ENCODE measurements around the gene ZBTB33.

Gene ZBTB33, protein sequence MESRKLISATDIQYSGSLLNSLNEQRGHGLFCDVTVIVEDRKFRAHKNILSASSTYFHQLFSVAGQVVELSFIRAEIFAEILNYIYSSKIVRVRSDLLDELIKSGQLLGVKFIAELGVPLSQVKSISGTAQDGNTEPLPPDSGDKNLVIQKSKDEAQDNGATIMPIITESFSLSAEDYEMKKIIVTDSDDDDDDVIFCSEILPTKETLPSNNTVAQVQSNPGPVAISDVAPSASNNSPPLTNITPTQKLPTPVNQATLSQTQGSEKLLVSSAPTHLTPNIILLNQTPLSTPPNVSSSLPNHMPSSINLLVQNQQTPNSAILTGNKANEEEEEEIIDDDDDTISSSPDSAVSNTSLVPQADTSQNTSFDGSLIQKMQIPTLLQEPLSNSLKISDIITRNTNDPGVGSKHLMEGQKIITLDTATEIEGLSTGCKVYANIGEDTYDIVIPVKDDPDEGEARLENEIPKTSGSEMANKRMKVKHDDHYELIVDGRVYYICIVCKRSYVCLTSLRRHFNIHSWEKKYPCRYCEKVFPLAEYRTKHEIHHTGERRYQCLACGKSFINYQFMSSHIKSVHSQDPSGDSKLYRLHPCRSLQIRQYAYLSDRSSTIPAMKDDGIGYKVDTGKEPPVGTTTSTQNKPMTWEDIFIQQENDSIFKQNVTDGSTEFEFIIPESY

DNA sequence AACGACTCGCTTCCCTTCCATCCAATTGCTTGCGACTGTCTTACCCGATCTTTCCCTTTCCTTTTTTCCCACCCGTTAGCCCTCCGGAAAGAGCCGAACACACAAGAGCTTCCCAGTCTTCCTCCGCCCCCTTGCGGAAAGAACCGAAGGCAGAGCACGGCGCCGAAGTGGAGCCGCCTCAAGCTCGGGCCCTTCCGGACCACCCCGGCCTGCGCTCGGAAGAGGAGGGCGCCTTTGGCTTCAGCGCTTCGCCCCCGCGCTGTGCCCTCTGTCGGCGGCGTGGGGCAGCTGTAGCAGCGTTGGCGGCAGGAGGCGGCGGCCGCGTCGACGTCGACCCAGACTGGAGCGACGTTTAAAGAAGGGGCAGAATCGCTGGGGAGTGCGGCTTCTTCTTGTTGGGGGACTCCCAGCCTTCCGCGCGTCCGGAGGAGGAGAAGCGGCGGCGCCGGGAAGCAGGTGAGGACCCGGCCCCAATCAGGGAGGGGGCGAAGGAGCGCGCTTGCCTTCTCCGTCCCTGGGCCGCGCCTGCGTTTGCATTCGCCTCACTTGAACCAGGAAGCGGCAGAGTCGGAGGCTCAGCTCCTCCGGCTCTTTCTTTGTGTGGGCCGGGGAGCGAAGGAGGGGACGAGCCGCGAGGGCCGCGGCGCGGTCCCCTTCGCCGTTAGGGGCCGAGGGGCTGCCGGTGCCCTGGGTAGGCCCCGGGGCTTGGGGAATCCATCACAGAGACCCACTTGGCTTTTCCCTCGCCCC, at the start of gene ZBTB33:
TSS of gene ZBTB33 (plus strand) at position 291 of the 750 bp plus-strand sequence. CDS start 2,604 bp downstream, outside the sequence.
- DNase-seq, result peak; percentile 77 to 86

DNA sequence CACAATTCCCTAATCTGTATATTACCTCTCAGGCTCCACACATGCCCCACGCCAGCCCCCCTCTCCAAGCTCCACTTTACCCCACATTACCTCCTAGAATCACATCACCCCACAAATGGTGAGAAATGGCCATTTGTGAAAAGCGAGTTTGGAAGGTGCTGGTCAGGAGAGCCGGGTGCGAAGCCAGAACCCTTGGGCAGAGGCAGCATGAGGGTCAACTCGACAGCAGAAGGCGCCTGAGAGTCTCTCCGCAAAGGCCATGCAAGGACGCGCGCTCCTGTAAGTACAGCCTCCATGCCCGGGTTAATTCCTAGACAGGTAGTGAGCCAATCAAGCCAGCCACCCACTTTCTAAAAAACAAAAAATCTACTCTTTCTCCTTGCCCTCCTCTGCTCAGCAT, 49.8 kb upstream of the ZBTB33 start:
- DNase-seq, result no peak

DNA sequence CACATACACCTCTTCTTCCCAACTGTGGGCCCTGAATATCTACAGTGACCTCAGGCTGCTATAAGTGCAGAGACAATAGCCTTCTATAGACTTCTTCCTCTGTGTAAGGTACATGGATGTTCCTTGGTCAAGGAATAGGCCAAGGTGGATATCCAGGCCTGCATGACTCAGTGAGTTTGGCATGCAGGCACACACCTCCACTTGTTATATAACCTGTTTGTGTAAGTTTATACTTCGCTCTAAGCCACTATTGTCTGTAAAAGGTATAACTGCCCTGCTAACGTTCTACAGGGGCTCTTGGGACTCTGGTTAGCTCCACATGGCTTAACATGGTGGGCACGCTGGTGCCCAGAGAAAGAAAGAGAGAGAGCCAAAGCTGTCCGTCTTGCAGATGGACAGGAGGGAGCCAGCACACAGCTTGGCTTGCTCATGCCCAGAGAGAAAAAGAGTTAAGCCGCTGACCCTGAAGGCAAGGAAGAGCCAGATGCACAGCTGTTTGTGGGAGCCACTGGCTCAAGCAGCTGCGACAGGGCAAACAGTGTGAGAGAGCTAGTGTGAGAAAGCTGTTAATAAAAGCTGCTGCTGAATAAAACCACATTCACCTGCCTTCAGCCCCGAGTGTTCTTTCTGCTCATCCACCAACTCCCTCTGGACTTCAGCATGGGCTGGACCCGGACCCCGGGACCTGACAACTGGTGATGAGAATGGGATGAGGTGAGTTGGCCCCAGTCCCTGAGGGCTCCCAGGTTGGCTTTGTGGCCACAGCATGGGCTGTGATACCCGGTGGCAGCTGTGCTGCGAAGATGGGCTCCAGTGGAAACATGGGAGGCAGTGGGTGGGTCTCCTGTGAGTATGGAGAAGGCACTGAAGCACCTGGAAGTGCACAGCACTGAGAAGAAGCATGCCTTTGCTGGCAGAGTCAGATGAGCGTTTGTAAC, 44.5 kb upstream of the ZBTB33 start:
- no peak for DNase-seq

DNA sequence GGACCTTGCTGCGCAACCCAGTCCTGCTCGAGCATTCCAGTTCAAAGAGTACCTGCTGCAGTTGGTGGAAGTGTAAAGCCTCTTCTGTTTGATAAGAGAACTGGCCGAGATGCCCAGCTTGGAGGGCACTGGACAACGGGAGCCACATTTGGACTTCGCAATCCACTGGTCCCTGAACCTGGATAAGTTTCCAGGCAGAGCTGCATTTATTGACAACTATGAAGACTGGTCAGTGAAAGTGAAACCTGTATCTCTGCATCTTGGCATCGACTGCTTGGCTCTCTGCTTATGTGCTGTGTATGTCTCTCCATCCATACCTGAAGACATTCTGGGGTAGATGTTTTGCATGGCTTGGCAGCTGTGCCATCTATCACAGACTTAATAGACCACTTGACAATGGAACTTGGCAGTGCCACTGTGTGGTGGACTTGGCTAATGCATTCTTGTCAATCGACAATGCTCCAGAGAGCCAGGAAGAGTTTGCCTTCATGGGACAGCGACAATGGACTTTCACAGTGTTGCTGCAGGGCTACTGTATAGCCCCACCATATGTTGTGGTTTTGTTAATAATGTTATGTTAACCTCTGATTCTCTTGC, 43.5 kb upstream of the ZBTB33 start:
- no peak for DNase-seq

DNA sequence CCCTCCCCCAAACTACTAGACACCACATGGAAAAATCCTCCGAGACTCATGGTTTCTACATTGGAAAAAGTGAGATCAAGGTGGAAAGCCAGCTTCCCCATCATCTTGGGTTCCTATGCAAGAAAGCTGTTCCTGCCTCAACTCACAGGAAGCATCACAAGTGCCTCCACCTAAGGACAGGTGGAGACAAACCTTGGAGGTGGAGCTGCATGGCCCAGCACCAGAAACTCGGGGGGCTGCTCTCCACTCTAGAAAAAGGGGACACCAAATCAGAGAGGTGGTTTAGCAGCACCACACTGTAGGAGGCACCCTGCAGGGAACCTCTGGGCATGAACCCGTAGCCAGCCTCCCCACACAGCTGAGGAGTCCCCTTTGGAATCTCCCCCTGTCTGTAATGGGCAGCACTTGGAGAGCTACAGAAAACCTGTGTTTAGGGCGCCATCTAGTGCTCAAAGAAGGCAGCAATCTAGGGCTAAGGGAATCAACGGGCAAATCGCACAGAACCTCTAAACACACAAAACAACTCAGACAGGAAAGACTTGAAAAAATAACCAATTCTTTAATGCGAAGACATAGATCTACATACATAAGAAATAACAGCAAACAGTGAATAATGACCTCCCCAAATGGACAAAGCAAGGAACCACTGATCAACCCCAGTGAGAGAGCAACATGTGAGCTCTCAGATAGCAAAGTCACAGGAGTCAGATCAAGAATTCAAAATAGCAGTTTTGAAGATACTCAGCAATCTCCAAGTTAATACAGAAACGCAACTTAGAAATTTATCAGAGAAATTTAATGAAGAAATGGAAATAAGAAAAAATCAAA, 37.0 kb upstream of the ZBTB33 start:
- DNase-seq, result peak; percentile 54 to 67

DNA sequence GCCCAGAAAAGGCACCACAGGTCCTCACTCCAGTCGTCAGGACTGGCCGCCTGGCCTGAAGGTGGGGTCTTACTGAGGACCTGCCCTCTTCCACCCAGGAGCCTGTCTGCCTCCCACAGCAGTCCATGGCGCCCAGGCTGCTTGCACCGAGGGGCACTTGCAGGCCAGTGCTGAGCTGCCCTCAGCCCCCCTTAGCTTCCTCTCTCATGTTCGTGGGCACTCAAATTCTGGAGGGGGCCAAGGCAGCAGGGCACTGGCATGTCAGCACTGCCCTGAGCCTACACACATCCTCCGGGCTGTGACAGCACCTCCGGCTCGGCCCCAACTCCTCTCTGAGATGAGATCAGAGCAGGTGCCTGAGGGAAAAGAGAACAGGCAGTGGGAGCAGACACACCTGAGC, 27.2 kb upstream of the ZBTB33 start:
- DNase-seq, result no peak

DNA sequence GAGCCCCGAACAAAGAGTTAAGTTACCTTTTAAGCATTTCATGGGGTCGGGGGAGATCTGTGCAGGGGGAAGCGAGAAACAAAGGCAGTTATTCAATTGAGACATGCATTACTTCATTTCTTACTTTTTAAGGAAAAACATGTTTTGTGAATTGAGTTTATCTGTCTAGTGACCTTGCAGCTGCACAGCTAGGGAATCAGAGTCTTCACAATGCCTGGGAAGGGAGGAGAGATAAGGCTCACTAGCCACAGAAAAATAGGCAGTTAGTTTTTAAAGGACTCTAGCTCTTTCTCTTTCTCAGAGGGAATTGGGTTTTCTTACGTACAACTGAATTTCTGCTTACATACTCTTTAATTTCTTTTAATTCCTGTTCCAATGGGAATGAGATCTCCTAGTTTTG, 26.2 kb upstream of the ZBTB33 start:
- no peak for DNase-seq

DNA sequence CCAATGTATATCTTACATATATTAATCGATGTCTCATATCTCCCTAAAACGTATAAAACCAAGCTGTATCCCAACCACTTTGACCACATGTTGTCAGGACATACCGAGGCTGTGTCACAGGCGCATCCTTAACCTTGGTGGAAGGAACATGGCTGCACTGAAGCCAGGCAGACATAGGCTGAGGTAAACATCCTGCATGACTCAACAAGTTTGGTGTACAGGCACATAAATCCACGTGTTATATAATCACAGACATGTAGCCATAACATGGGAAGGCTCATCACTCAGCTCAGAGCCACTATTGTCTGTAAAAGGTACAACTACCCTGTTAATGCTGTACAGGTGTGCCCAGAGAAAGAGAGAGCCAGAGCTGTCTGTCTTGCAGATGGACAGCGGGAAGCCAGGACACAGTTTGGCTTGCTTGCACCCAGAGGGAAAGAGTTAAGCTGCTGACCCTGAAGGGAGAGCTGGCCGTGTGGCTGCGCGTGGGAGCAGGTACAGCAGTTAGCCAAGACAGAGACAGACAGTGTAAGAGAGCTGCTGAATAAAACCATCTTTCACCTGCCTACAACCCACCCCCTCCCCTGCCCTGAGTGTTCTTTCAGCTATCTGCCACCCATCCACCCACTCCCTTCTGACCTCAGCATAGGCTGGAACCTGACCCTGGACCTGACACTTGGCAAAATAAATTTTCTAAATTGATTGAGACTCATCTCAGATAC, 22.3 kb upstream of the ZBTB33 start:
- DNase-seq, result no peak

DNA sequence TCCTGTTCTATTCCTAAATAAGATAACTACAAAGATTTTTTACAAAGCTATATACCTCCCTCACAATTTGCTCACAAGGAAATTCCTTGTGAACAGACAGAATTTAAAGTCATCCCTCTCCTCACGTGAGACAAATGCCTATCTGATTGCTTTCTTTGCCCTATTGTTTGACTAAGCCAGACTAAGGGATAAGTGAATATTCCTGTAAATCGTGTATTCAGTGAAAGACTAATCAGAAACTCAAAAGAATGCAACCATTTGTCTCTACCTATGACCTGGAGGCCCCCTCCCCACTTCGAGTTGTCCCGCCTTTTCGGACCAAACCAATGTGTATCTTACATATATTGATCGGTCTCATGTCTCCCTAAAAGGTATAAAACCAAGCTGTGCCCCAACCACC, 15.3 kb upstream of the ZBTB33 start:
- no peak for DNase-seq

DNA sequence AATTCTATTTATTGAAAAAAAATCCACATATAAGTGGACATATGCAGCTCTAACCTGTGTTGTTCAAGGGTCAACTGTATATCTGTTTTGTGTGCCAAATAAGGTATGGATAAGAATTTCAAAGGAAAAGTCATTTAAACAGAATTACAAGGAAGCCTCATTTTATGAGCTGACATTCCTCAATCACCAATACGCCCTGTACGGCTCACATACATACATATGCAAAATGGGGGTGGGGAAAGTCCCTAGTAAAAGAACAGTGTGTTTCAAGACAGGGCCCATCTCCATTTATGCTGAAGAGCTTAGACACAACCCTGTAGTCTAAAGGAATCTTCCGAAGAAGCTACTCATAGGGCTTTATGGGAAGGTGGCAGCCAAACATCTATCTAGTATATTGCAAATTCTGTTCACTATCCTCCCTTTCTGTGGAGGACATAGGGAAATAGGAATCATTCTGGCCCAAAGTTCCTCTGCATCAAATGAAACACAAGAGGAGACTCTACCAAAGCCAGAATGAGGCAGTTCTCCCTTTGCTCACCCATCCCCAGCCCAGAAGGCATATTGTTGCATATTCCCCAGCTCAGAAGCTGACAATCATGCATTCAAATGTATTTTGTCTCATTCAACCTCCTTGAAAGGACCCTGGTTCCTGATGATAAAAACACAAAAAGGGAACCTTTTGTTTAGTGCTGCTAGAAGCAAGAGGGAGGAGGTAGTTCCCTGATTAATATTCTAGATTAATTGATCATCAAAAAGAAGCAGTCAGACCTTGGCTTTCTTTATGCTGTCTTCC, 13.7 kb upstream of the ZBTB33 start:
- DNase-seq, result no peak

DNA sequence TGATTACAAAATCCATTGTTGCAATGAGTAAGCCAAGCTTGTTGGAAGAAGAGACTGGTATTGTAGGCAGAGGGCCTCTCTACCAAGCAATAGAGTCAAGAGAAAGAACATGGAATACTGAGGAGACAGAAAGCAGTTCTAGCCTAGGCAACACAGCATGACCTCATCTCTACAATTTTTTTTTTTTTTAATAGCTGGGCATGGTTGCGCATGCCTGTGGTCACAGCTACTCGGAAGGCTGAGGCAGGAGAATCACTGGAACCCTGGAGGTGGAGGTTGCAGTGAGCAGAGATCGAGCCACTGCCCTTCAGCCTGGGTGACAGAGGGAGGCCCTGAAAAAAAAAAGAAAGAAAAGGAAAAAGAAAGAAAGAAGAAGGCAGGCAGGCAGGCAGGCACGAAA, 11.7 kb upstream of the ZBTB33 start:
- DNase-seq, result no peak

DNA sequence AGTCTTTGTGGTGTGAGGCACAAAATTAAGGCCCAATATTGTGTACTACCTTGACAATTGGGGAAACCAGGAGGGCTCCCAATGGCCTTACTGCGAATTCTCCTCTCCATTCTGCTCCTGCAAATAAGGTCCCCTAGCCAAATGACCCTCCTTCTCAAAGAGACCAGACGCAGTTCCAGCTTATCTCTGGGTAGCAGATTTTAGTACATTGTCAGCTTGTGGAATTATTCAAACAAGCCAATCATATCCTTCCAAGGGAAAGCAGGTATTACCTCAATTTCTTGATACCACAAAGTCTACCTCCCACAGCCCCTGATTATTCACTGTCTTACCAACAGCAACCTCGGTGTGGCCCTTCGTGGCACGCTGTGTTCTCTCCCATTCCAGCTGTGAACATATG, 7.8 kb upstream of the ZBTB33 start:
- no peak for DNase-seq

DNA sequence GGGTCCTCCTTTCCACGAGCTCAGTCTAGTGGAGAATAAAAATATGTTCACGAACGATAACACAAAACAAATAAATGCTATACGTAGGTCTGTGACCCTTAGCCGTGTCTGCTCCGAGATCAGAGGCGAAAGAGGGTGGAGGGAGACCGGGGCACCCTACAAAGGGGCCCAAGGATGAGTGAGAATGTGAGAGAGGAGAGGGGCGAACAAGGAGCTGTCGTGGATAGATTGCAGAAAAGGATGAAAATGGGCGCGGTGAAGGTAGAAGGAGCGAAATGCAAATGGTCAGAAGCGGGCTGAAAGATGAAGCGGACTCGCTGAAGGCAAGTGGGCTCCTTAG, 6.2 kb upstream of the ZBTB33 start:
- no peak for DNase-seq

DNA sequence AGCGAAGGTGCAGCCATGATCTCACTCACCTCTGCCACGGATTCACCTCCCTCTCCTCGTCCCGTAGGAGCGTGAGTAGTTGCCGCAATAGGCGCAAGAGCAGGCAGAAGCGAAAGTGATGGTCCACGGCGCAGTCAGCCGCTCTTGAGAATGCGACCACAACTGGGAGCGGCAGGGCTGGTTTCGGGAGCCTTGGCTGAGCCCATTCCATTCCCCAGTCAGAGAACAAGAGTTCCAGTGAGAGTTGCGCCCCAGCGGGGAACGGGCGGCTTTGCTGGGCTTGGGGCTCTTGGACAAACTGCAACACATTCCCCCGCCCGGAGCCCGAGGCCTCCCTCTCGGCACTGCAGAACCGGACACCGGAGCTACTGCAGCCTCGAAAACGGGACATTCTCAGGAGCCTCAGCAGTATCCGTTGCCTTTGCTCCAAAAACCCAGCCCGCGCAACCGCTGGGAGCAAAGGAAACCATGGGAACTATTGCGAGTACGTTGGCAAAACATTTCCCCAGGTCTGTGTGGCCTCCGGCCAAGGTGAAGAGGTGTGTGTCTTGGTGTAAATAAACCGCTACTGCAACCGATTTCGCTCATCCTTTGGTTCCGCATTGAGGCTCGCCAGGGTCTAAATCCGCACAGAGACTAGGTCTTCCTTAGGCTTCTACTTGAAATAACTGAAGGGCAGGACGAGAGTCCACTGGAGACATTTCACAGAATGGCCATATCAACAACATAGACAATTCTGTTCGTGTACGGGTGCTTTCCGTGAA, 5.7 kb upstream of the ZBTB33 start:
- peak; percentile 49 to 65 for DNase-seq

DNA sequence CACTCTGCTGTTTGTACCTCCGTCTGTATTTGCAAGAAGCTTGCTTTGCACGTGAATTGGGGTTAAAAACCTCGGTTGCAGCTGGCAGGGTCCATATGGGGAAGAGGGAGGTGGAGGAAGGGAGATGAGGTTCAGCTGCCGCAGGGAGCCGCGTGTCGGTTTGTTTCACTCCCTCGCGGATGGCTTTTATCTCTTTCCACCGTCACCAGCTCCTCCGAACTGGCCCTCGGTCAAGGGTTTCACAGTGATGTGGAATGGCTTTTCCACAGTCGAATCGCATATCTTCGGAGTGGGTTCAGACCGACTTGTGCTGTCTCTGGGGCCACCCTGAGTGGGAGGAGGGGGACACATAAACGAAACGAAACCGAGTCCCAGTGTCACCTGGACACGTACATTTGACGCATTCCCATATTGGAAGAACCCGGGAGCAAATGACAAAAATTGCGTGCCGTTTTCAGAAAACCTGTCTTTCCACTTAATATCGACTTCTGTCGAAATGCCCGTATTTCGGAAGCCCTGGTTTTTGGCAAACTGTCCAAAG, 929 bp downstream of the ZBTB33 start:
- DNase-seq, result peak in 1 of 2 experiments; percentile 18

DNA sequence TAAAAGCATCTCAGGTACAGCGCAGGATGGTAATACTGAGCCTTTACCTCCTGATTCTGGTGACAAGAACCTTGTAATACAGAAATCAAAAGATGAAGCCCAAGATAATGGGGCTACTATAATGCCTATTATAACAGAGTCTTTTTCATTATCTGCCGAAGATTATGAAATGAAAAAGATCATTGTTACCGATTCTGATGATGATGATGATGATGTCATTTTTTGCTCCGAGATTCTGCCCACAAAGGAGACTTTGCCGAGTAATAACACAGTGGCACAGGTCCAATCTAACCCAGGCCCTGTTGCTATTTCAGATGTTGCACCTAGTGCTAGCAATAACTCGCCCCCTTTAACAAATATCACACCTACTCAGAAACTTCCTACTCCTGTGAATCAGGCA, 3.2 kb downstream of the ZBTB33 start:
- no peak for DNase-seq

DNA sequence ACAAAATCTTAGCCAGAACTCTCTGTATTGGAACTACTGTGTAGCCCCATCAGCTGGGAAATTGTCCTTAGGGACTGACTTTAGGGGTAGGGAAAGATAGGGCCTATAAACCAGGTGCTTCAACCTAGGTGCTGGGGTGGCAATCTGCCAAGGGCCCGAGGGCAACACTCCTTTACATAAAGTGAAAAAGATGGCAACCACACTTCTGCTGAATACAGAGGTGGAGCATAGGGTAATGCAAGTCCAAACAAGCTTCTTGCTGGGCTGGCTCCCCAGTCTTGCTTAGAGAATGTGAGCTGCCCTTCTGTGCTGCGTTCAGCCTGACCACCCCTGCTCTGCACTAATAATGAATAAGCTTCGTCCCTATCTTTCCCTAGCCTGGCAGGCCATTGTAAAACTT, 9.8 kb downstream of the ZBTB33 start:
- no peak for DNase-seq

DNA sequence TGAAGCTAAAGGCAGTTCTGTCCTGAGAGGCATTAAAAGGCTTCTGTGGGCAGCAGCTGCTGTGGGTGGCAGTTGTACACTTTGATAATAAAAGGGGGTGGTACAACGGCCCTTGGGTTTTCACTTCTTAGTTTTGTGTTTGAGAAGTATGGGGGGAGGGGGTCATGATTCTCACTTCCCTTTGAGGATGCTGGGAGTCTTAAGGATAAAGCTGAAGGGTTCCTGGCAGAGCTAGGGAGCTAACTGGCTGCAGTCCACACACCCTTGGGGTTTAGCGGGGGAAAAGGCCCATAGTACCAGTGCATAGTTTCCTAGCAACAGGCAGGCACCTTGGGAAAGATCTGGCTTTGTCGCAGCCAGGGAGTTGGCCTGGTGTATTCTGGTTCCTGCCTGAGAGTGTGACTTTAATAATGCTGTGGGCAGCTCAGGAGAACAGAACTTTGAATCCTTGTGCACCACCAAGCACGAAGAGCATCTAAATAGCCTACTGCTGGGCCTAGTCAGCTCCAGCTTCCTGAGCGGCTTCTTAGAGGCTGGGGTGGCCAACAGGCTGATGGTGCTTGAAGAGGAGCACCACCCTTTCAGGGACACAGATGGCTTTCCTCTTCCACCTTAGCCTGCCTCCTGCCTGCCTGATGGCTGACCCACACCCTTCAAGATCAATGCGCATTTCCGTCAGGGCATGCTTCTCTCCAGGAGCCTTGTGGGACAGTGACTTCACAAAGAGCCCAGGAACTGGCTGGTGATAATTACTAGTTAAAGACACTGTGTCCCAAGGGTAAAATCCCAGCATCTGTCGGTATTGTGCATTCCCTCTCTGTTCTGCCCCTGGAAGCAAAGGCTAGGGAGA, 12.5 kb downstream of the ZBTB33 start:
- DNase-seq, result no peak
